Measurements from ENCODE around the gene SEPTIN7. TPM values are rescaled to one million over a fixed set of nuclear protein-coding genes. Genes with fewer than 3 reads are reported as not detected.

Gene SEPTIN7
- total and polyA plus RNA-seq, 2 experiments from 2014 or later = 368 to 521 TPM

DNA sequence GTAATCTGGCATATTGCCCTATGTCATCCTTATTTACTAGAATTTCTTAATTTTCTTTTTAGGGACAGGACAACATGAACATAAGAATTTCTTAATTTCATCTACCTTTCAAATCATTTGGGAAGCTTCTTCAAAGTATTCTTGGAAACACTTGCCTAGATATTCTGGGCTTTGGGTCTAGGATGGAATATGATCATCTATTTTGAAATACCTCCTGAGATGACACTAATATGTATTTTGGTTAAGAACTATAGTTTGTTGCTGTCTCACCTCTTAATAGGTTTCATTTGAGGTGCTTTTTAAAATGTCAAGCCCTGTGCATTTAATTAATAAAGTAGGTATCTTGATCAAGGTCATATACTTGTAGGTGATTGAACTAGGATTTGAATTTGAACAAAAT is 49.1 kb downstream of the SEPTIN7 start:
- peaks cover 14% of the 10 kb centered on the region for H3K36me3 ChIP-seq (ENCODE audit: low read depth)

More for the DNA sequence above, 49.1 kb downstream of the SEPTIN7 start:
- TF ChIP-seq EZH2phosphoT487 (IDR thresholded peaks at IDR 0.05; ENCODE audit: insufficient read depth, low read depth) = no peak
- TF ChIP-seq EZH2 (IDR thresholded peaks at IDR 0.05; ENCODE audit: insufficient read depth, poor library complexity, severe bottlenecking) = no peak
- Histone ChIP-seq H3K27me3 (replicated peaks; ENCODE audit: insufficient read depth) (no peaks in the 10 kb centered on the region), H2AFZ (no peak overlapping the region), H3K79me2 (ENCODE audit: insufficient read depth) (peaks cover 100% of the 10 kb centered on the region), H3K9ac (no peak overlapping the region), H3K4me1 (ENCODE audit: insufficient read depth) (no peaks in the 10 kb centered on the region; the same call in 1 of the 2 replicates), H3K9me2 (ENCODE audit: insufficient read depth) (no peaks in the 10 kb centered on the region; the same call in 1 of the 2 replicates), H3K27ac (no peak overlapping the region), H3K4me3 (no peak overlapping the region), H3K4me2 (ENCODE audit: unreplicated experiment) (no peak overlapping the region), H3K9me3 (ENCODE audit: low read depth) (no peaks in the 10 kb centered on the region), H3F3A (ENCODE audit: insufficient read depth) (0 out of 2 replicates have a peak, but pooled peaks cover 6% of the 10 kb centered on the region), H4K20me1 (ENCODE audit: insufficient read depth) (peaks cover 5% of the 10 kb centered on the region; the same call in 1 of the 2 replicates)
- DNase-seq = no peak
- in situ Hi-C loops (cut with MboI) = no loop called here

Other genes with a start within 250 kb of the SEPTIN7 start
- gene HERPUD2, start 105.9 kb upstream of the SEPTIN7 start, total RNA-seq (2014; rRNA removed; shearing (Covaris generic)) = 15.2 and 33.3 TPM in 2 replicates
- gene HERPUD2, start 105.9 kb upstream of the SEPTIN7 start, polyA plus RNA-seq (2016; fragmentation: Nextera tagmentation; extraction: Ambion mirVana) = 21.9 and 22.7 TPM in 2 replicates

All from GM23248 (cell line).